Anterior cingulate cortex (tissue), 58 donors: ENCODE measurements around the gene CHST8.
A peak's percentile ranks its signal among the peaks of the same experiment; 100 is the strongest.

Source experiments
- DNase-seq, 58 donors: peaks; one replicate each; lab custom pipeline; 2025; lab: John Stamatoyannopoulos, UW

Gene CHST8

DNA sequence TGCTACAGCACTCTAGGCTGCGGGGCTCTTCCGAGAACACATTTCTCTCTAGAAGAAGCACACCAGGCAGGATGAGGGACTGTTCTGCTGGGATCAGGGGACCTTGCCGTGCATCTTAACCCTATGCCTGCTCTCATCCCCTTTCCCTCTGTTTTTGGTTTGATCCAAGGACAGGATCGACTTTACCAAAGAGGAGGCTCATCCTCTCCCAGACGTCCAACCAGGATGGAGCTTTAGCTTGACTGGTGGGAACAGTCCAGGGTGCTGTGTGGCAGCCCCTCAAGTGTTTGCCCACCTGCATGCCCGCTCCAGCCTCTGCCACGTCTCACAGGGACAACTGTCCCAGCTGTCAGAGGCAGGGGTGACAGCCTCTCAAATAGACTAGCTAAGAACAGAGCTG lies 132.6 kb downstream of the CHST8 start:
- no peak for DNase-seq

DNA sequence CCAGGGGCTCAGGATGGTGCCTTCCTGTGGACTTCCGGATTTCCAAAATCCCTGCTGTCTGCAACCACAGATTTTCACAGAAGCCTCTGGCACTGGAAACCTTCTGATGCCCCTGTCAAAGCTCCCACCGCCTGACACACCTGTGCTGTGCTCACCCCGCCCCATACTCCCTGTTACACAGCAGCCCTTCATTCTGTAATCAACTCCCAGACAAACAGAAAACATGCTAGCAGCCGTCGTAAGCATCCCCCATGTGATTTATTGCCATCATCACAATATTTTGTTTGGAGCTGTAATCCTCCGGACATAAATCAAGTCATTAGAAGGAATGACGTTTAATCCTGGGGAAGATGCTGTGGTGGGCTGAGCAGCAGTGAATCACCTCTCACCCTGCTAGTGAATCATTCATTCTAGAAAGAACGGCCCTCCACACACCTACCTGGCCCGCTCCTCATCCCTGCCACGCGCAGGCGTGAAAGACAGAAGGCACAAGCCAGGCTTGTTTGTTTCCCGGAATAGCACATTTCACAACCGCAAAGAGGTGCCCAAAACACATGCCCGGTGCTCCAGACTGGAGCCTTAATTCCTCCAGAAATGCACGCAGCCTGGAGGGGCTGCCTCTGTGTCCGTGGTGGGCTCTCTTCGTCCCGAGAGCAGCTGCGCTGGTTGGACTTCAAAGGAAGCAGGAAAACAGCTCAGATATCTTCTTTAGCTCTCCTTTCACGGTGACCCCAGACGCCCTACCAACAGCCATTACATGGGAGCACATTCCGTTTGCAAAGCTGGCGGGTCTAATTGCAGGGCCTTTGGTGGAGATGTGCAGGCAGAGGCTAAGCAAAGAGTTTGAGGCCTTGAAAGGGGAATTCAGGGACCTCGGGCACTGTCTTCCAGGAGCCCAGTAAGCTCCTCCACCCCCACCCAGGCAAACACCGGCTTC lies 133.6 kb downstream of the CHST8 start:
- DNase-seq = no peak

DNA sequence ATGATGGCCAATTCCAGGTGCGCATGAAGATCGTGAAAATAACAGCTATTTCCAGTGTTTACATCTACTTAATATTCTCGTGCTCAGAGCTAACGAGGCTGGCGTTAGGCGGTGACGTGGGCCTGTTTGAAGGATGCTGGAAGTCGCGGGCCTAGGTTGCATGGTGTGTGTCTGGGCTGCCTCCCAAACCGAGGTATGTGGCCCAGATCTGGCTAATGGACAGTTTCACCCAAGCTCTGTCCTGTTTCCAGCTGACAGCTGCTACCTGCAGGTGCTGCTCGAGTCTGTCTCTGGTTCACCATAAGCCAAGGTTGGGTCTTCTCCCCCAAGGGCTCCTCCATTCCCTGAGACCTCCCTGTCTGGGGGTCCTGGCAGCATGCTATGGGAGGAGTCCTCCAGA lies 134.4 kb downstream of the CHST8 start:
- DNase-seq = no peak

DNA sequence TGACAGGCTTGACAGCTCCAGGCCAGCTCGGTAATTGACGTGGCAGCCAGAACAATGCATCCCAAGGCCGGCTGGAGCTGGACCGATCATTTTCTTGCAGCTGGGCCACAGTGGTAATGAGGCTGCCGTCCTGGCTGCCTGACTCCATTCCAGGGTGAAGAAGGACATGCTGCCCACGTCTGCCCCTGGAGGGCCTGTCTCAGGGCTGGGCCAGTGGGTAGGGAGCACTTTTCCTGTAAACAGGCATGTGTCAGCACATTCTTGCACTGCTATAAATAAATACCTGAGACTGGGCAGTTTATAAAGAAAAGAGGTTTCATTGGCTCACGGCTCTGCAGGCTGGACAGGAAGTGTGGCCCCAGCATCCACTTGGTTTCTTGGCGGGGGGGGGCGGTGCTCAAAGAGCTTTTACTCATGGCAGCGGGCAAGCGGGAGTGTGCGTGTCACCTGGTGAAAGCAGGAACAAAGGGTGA lies 136.8 kb downstream of the CHST8 start:
- peak in 3 of 58 donors; percentile 9 to 27 (median 10) for DNase-seq

DNA sequence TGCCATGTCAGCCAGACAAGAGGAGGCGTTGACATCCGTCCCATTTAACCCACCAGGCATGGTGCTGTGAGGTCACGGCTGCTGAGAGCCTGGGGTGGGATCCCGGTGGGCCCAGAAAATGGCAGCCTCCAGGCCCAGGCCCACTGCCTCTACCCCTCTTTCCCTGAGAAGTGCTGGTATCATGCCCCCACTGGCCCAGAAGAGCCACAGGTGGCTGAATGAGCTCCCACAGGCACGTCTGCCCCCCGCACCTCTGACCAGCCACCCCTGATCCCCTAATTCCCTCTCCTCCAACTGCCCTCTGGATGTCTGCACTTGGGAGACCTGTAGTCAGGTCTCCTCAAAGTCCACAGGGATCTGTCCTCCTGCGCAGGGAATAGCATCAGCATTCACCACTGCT lies 137.6 kb downstream of the CHST8 start:
- no peak for DNase-seq

DNA sequence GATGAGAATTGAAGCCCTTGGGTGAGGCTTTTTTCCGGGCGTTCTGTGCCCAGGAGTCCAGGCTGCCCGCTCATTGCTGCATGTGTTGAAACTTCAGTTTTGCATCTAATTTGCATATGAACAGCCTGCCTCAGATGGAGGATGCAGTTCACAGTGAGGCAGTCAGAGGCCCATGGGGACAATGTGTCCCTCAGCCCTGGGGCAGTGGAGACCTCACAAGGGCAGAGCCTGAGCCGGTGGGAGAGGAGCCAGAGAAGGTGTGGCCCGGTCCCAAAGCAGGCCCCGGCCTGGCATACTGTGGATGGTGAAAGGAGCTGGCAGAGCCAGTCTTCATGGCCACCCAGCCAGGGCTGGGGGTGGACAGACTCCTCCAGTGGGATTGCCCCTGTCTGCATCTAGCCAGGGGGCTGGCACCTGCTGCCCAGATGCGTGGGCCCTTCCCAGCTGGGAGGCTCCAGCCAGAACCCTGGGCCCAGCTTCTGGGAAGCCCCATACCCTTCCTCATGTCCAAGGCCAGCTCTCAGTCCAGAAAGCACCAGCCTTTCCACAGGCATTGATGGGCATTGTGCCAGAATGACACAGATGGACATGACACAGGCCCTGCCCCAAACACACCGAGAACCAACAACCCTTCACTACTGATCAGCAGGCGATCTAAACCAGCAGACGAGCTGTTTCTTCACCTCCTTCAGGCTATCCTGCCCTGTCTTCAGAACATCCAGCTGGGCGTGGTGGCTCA lies 142.0 kb downstream of the CHST8 start:
- peak in 46 of 58 donors; percentile 5 to 78 (median 36) for DNase-seq

DNA sequence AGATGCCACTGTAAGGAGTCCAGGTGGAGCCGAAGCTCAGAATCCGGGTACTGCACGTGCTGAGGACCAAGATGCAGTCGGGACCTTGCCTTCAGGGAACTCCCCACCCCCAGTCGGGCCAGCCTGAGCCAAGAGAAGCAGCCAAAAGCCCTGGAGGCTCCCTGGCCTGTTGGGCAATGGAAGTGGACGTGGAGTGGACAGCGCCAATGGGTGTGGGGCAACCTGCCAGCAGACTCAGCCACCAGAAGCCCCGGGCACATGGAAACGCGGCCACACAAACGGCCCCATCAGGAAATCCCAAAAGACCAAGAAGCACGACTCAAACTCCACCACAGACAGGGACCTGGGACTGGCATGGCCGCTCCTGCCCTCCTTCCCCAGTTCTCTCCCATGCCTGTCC lies 144.9 kb downstream of the CHST8 start:
- no peak for DNase-seq

DNA sequence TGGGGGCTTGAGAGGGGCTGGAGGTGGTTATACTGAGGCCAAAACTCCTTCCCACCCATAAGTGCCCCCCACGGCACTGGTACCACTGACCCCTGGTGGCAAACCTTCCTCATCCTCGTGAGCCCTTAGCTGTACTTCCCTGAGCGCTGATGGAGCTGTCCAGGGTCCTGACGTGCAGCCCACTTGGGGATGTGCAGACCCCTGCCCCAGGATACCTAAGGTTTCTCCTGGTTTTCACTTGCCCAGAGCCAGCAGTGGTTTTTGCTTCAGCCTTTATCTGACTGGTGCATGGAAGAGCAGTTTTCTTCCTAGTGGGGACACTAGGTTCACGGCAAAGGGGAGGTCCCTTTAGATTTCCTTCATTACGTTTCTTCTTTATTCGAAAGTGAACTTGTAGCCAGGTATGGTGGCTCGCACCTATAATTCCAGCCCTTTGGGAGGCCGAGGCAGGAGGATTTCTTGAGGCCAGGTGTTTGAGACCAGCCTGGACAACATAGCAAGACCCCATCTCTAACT lies 146.2 kb downstream of the CHST8 start:
- DNase-seq = no peak

DNA sequence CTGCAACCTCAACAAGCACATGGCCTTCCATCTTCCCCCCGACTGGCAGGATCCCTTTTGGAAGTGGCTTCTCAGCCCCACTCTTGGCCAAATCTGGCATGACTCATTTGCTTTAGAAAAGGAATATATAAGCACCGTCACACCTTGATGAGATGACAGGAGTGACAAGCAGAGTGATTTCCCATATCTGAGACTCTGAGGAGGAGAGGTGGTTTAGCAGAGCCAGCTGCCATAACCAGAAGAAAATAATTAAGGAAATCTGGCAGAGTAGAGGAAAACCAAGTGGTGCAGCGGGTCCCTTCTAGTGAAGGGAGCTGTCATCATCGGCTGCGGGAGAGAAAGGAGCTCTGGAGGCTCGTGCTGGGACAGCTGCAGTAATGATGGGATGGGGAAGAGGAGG lies 147.5 kb downstream of the CHST8 start:
- no peak for DNase-seq

DNA sequence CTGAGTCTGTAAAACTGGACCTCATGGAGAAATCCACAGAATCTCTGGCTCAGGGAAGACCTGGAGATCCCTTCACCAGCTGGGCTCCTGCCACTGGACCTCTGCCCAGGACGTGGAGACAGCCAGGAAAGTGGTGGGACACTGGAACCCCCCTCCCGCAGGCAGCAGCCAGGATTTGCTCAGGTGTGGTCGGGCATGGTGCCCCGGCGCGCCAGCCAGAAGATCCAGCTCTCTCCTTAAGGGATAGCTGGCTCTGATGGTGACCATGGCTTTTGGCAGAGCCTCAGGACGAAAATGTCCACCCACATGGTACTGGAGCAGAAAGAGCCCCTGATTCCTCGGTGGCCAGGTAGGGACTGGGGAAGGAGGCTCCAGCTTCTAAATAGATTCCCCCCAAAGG lies 148.4 kb downstream of the CHST8 start:
- no peak for DNase-seq

DNA sequence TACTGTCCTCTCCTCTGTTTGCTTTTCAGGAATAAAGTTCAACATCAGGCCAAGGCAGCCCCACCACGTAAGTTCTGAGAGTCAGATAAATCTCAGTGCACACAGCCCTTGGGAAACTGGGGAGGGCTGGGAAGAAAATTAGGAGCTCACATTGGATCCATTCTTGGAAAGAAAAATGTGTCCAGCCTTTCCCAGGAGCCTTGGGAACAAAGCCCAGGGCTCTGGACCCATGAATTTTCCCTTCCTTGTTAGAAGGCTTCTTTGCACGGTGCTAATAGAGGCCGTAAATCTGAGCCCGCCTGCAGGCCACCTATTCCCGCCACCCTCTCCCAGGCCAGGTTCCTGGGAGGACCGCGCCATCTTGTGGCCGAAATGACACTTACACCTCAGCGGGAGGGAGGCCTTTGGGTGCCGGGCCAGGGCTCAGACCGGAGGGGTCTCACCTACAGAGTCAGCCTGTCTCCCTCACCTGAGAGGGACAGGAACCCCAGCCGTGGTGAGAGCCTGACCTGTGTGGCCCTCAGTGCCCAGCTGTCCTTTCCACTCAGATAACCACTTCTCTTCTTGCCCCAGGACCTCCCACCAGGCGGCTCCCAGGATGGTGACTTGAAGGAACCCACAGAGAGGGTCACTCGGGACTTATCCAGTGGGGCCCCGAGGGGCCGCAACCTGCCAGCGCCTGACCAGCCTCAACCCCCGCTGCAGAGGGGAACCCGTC lies 149.8 kb downstream of the CHST8 start:
- DNase-seq = peak in 52 of 58 donors; percentile 10 to 81 (median 45)

DNA sequence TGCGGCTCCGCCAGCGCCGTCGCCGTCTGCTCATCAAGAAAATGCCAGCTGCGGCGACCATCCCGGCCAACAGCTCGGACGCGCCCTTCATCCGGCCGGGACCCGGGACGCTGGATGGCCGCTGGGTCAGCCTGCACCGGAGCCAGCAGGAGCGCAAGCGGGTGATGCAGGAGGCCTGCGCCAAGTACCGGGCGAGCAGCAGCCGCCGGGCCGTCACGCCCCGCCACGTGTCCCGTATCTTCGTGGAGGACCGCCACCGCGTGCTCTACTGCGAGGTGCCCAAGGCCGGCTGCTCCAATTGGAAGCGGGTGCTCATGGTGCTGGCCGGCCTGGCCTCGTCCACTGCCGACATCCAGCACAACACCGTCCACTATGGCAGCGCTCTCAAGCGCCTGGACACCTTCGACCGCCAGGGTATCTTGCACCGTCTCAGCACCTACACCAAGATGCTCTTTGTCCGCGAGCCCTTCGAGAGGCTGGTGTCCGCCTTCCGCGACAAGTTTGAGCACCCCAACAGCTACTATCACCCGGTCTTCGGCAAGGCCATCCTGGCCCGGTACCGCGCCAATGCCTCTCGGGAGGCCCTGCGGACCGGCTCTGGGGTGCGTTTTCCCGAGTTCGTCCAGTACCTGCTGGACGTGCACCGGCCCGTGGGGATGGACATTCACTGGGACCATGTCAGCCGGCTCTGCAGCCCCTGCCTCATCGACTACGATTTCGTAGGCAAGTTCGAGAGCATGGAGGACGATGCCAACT lies 150.5 kb downstream of the CHST8 start:
- DNase-seq = no peak

DNA sequence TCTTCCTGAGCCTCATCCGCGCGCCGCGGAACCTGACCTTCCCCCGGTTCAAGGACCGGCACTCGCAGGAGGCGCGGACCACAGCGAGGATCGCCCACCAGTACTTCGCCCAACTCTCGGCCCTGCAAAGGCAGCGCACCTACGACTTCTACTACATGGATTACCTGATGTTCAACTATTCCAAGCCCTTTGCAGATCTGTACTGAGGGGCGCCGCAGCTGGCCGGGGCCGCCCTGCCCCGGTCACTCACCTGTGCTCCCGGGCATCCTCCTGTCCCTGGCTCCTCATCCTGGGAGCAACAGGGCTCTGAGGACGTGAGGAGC lies 151.1 kb downstream of the CHST8 start:
- no peak for DNase-seq

DNA sequence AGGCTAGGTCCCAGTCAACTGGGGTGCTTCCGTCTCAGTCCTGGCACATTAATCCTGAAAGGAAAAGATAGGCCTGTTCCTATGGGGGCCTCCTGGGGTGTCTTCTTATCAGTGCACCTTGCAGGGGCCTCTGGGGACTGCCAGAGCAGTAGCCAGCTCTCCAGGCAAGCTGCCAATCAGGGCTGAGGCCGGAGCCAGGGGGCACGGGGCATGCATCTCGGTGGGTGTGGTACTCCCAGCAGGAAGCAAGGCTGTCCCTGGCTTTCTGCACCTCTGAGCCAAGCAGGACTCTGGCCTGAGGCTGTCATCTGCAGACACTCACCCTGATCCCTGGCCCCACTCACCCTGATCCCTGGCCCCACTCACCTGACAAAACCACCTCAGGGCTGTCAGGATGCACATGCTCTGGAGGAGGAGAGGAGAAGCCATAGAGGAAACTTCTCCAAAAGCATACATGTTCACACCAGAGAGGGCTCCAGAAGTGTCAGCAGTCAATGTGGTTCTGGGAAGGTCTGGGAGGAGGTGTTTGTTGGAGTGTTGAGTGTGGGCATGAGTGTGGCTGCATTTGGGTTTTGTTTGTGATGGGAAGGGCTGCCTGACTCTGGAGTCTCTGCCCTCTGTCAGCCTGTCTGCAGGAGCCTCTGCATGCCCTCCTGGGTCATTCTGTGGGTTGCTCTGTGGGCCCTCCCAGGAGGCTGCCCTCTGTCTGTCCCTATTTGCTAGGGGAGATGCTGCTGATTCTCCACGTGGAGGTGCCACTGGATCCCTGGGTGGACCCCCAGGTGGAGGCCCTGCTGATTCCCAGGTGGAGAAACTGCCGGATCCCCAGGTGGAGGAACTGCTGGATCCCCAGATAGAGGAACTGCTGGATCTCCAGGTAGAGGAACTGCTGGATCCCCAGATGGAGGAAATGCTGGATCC lies 152.2 kb downstream of the CHST8 start:
- no peak for DNase-seq

DNA sequence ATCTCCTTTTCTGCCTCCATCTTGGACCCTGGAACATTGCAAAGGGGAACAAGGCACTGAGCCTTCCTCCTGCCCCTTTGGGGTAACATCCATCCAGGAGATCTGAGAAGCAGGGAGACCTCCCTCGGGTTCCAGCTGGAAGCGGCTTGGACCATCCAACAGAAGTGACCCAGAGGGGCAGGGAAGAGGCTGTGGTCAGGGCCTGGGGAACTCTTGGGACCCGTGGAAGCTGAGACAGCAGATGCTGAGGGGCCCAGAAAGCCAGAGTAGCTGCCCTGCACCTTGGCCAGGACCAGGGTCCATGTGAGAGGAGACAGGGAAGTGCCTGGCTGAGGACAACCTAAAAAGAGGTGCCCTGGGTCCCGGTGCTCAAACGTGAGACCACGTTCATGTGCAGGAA lies 153.0 kb downstream of the CHST8 start:
- DNase-seq = no peak

DNA sequence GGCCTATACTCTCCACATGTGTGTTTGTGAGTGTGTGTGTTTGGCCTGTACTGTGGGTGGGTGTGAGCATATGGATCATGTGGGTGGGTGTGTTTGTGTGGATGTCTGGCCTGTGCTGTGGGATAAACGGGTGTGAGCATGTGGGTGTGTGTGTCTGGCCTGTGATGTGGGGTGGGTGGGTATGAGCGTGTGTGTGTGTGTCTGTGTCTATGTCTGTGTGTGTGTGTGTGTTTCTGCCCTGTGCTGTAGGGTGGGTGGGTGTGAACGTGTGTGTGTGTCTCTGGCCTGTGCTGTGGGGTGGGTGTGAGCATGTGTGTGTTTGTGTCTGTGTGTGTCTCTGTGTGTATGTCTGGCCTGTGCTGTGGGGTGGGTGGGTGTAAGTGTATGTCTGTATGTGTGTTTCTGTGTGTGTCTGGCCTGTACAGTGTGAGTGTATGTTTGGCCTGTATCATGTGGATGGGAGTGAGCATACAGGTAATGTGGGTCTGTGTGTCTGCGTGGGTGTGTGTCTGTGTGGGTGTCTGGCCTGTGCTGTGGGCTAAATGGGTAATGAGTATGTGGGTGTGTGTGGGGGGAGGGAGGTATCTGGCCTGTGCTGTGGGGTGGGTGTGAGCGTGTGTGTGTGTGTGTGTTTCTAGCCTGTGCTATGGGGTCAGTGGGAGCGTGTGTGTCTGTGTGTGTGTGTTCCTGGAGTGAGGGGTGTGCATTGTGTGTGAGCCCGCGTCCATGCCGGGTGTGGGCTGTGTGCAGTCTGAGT lies 154.2 kb downstream of the CHST8 start:
- no peak for DNase-seq

DNA sequence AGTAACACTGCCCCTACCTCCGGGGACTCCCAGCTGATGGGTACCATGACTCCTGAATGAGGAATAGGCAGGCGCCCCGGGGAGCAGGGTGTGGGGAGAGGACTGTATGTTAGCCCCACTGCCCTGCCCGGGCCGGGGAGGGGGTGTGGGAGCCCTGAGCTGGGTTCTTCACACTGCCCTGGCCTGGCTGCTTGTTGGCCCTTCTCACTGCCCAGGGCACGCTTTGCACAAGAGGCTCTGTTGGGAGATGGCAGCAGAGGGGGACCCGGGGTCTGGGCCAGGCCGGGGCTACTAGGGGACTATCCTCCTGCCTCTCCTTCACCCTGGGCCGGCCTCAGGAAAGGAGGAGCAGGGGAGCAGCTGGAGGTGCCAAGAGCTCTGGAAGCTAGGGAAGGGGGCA lies 155.6 kb downstream of the CHST8 start:
- DNase-seq = no peak

DNA sequence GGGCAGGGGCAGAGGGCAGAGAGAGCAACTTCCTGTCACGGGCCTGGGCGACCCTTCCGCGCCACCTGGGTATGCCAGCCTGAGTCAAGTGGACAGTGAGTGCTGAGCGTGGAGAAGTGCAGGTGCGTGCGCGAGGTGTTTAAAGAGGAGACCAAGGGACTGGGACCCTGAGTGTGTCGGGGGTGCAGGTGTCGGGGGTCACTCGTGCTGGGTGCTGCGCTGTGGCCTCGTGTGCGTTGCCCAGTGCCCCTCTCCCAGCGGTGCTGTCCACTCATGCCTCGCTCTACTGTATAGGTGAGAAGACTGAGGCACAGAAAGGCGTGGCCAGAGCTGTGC lies 156.0 kb downstream of the CHST8 start:
- DNase-seq = no peak
